Astrocyte (in vitro differentiated cells and primary cell): Measurements from ENCODE around the gene RNH1. TPM values are rescaled to one million over a fixed set of nuclear protein-coding genes. Genes with fewer than 3 reads are reported as not detected.

Experiments used
- DNase-seq: peaks from one replicate; pipeline ENCODE4 v3.0.0-alpha.2; 2010; ENCODE audit warnings: low read depth
- FAIRE-seq: peaks from 2 replicates; lab custom pipeline; 2011; peaks lifted over from hg19 to GRCh38; lab: Jason Lieb, UNC
- H2AFZ ChIP-seq: 2 replicates; pipeline ENCODE4 v1.6.0; 2012; ENCODE audit warnings: low read depth, low read length, inconsistent platforms
- H3K27ac ChIP-seq: 2 replicates; pipeline ENCODE4 v1.5.1; 2011; ENCODE audit warnings: low read depth, low read length, inconsistent platforms
- H3K27me3 ChIP-seq: 2 replicates; pipeline ENCODE4 v1.6.0; 2011; ENCODE audit warnings: low read length, inconsistent platforms; ENCODE audit not compliant: insufficient read depth
- H3K36me3 ChIP-seq: 2 replicates; pipeline ENCODE4 v1.5.1; 2011; ENCODE audit warnings: low read length, inconsistent platforms; ENCODE audit not compliant: insufficient read depth
- H3K4me1 ChIP-seq: 2 replicates; pipeline ENCODE4 v1.5.1; 2011; ENCODE audit warnings: low read length, inconsistent platforms; ENCODE audit not compliant: insufficient read depth
- H3K4me2 ChIP-seq: 2 replicates; pipeline ENCODE4 v1.6.0; 2012; ENCODE audit warnings: low read length, inconsistent platforms
- H3K4me3 ChIP-seq: 2 replicates; pipeline ENCODE4 v1.5.1; 2011; ENCODE audit warnings: low read depth, mild to moderate bottlenecking, low read length, inconsistent platforms; ENCODE audit not compliant: insufficient read depth
- H3K79me2 ChIP-seq: 2 replicates; pipeline ENCODE4 v1.6.0; 2012; ENCODE audit warnings: mild to moderate bottlenecking, low read length, inconsistent platforms; ENCODE audit not compliant: insufficient read depth
- H3K9ac ChIP-seq: 2 replicates; pipeline ENCODE4 v1.6.0; 2012; ENCODE audit warnings: mild to moderate bottlenecking, low read length, inconsistent platforms
- H3K9me3 ChIP-seq: 2 replicates; pipeline ENCODE4 v1.5.1; 2012; ENCODE audit warnings: low read depth, mild to moderate bottlenecking, low read length, inconsistent platforms; ENCODE audit not compliant: insufficient read depth
- H4K20me1 ChIP-seq: 2 replicates; pipeline ENCODE4 v1.6.0; 2012; ENCODE audit warnings: low read length, inconsistent platforms; ENCODE audit not compliant: insufficient read depth
- H3K27ac Mint-ChIP-seq: one replicate; pipeline ENCODE4 v1.8.0; 2021; ENCODE audit warnings: mild to moderate bottlenecking, mixed read lengths; ENCODE audit not compliant: unreplicated experiment
- H3K27me3 Mint-ChIP-seq: one replicate; pipeline ENCODE4 v1.8.0; 2021; ENCODE audit warnings: low read depth, mixed read lengths; ENCODE audit not compliant: unreplicated experiment
- H3K36me3 Mint-ChIP-seq: one replicate; pipeline ENCODE4 v1.8.0; 2021; ENCODE audit warnings: low read depth, mixed read lengths; ENCODE audit not compliant: unreplicated experiment
- H3K4me1 Mint-ChIP-seq: one replicate; pipeline ENCODE4 v1.8.0; 2021; ENCODE audit warnings: low read depth, mixed read lengths; ENCODE audit not compliant: unreplicated experiment
- H3K4me3 Mint-ChIP-seq: one replicate; pipeline ENCODE4 v1.8.0; 2021; ENCODE audit warnings: mild to moderate bottlenecking, moderate library complexity, mixed read lengths; ENCODE audit not compliant: unreplicated experiment
- H3K9me3 Mint-ChIP-seq: one replicate; pipeline ENCODE4 v1.8.0; 2021; ENCODE audit warnings: mild to moderate bottlenecking, mixed read lengths; ENCODE audit not compliant: unreplicated experiment
- CTCF ChIP-seq: IDR thresholded peaks from 2 replicates; pipeline ENCODE4 v1.5.1; 2011; ENCODE audit warnings: low read depth, mild to moderate bottlenecking, inconsistent platforms, low read length, moderate library complexity; ENCODE audit not compliant: insufficient read depth
- EZH2 ChIP-seq: IDR thresholded peaks from 2 replicates; pipeline ENCODE4 v1.6.1; 2012; ENCODE audit warnings: mild to moderate bottlenecking, low read length, inconsistent platforms; ENCODE audit not compliant: insufficient read depth
- total RNA-seq: library from RNA; stranded (reverse); gene quantifications from 2 replicates; pipeline ENCODE4 v1.2.1, GENCODE V29; 2021

Gene RNH1
- total RNA-seq, 1 donor from 2014 or later, result 117 TPM

- H3K4me3 ChIP-seq, result no peak overlapping the region
- Mint-ChIP-seq H3K4me3 (no peak overlapping the region), H3K27me3 (no peaks in the 10 kb centered on the region), H3K36me3 (peaks cover 18% of the 10 kb centered on the region), H3K4me1 (peaks cover 6% of the 10 kb centered on the region), H3K9me3 (peaks cover 2% of the 10 kb centered on the region), H3K27ac (no peak overlapping the region)
- H3K4me1 ChIP-seq, result peaks cover 8% of the 10 kb centered on the region
- no peak for DNase-seq
- H3K9me3 ChIP-seq, result no peaks in the 10 kb centered on the region
- no peaks in the 10 kb centered on the region for H3K27me3 ChIP-seq
- H3K36me3 ChIP-seq, result peaks cover 7% of the 10 kb centered on the region
- H3K9ac ChIP-seq, result no peak overlapping the region
- peaks cover 82% of the 10 kb centered on the region for H3K79me2 ChIP-seq
- no peak overlapping the region for H3K4me2 ChIP-seq
- no peak for FAIRE-seq
- H2AFZ ChIP-seq, result no peak overlapping the region
- H4K20me1 ChIP-seq, result peaks cover 66% of the 10 kb centered on the region
- TF ChIP-seq CTCF, result no peak
- no peak for TF ChIP-seq EZH2
- no peak overlapping the region for H3K27ac ChIP-seq
These were observed 53.5 kb downstream of the RNH1 start for GRCh38 chr11:453564-453963.

- no peak overlapping the region for H3K4me3 ChIP-seq
- peak overlapping the region; percentile 69 for H3K4me3 Mint-ChIP-seq
- no peak overlapping the region for H3K4me2 ChIP-seq
- H3K4me1 Mint-ChIP-seq, result peaks cover 6% of the 10 kb centered on the region
- H4K20me1 ChIP-seq, result peaks cover 64% of the 10 kb centered on the region
- H2AFZ ChIP-seq, result no peak overlapping the region
- H3K9ac ChIP-seq, result no peak overlapping the region
- no peaks in the 10 kb centered on the region for H3K9me3 ChIP-seq
- H3K27me3 Mint-ChIP-seq, result no peaks in the 10 kb centered on the region
- H3K4me1 ChIP-seq, result peaks cover 8% of the 10 kb centered on the region
- DNase-seq, result no peak
- no peak overlapping the region for H3K27ac Mint-ChIP-seq
- H3K27me3 ChIP-seq, result no peaks in the 10 kb centered on the region
- peaks cover 80% of the 10 kb centered on the region for H3K79me2 ChIP-seq
- H3K27ac ChIP-seq, result no peak overlapping the region
- peaks cover 7% of the 10 kb centered on the region for H3K36me3 ChIP-seq
- H3K36me3 Mint-ChIP-seq, result peaks cover 18% of the 10 kb centered on the region
- peaks cover 2% of the 10 kb centered on the region for H3K9me3 Mint-ChIP-seq
- TF ChIP-seq CTCF (no peak), EZH2 (no peak)
- FAIRE-seq, result no peak
These were observed 54.0 kb downstream of the RNH1 start for GRCh38 chr11:452916-453527.

- H3K9ac ChIP-seq, result no peak overlapping the region
- Mint-ChIP-seq H3K36me3 (peaks cover 18% of the 10 kb centered on the region), H3K4me1 (peaks cover 6% of the 10 kb centered on the region), H3K27me3 (no peaks in the 10 kb centered on the region), H3K27ac (no peak overlapping the region), H3K4me3 (peak overlapping the region; percentile 69), H3K9me3 (peaks cover 2% of the 10 kb centered on the region)
- no peak for TF ChIP-seq EZH2
- TF ChIP-seq CTCF, result no peak
- no peaks in the 10 kb centered on the region for H3K9me3 ChIP-seq
- H3K27ac ChIP-seq, result no peak overlapping the region
- peaks cover 7% of the 10 kb centered on the region for H3K36me3 ChIP-seq
- no peak overlapping the region for H3K4me3 ChIP-seq
- H2AFZ ChIP-seq, result no peak overlapping the region
- peaks cover 8% of the 10 kb centered on the region for H3K4me1 ChIP-seq
- FAIRE-seq (no peak), DNase-seq (no peak)
- peaks cover 57% of the 10 kb centered on the region for H4K20me1 ChIP-seq
- H3K4me2 ChIP-seq, result no peak overlapping the region
- H3K79me2 ChIP-seq, result peaks cover 73% of the 10 kb centered on the region
- no peaks in the 10 kb centered on the region for H3K27me3 ChIP-seq
These were observed 54.8 kb downstream of the RNH1 start for GRCh38 chr11:452203-452744.
